RWPE2 (cell line): Measurements from ENCODE around the gene EXOSC1.
"Not testable (repeated sequence)": the region's sequence is repeated elsewhere in the genome, so short reads cannot be mapped to it uniquely, and the experiment has no call there.

ENCODE experiments used
- ATAC-seq: fragments of 200-7000 bp; cut with Tn5 transposase; 3 replicates; pipeline ENCODE4 v1.9.1; 2021; ENCODE audit warnings: low read depth
- DNase-seq: peaks from one replicate; pipeline ENCODE4 v3.0.0-alpha.2; 2020; ENCODE audit warnings: low spot score
- H3K27ac ChIP-seq: fragments of 450-650 bp; 2 replicates; pipeline ENCODE4 v1.5.1; 2017; ENCODE audit warnings: mild to moderate bottlenecking; ENCODE audit not compliant: poor library complexity, severe bottlenecking
- H3K27me3 ChIP-seq: fragments of 250-450 bp; sonication (Bioruptor Pico); 2 replicates; pipeline ENCODE4 v1.5.1; 2021; ENCODE audit warnings: mild to moderate bottlenecking, moderate library complexity; ENCODE audit not compliant: insufficient read depth, poor library complexity, severe bottlenecking
- H3K36me3 ChIP-seq: fragments of 250-450 bp; sonication (Bioruptor Pico); 2 replicates; pipeline ENCODE4 v1.5.1; 2020; ENCODE audit warnings: low read depth, mild to moderate bottlenecking, moderate library complexity
- H3K4me1 ChIP-seq: fragments of 250-450 bp; sonication (Bioruptor Pico); 2 replicates; pipeline ENCODE4 v1.5.1; 2021; ENCODE audit warnings: mild to moderate bottlenecking, moderate library complexity; ENCODE audit not compliant: insufficient read depth, poor library complexity, severe bottlenecking
- H3K4me3 ChIP-seq: fragments of 250-450 bp; sonication (Bioruptor Pico); 2 replicates; pipeline ENCODE4 v1.5.1; 2021; ENCODE audit warnings: mild to moderate bottlenecking, moderate library complexity; ENCODE audit not compliant: severe bottlenecking
- H3K9me3 ChIP-seq: fragments of 250-450 bp; sonication (Bioruptor Pico); 2 replicates; pipeline ENCODE4 v1.5.1; 2021; ENCODE audit warnings: mild to moderate bottlenecking, moderate library complexity; ENCODE audit not compliant: severe bottlenecking
- CTCF ChIP-seq: fragments of 450-650 bp; IDR thresholded peaks from one replicate; pipeline ENCODE4 v1.5.1; 2017; ENCODE audit warnings: mild to moderate bottlenecking, moderate library complexity; ENCODE audit not compliant: poor library complexity, severe bottlenecking

EXOSC1 gene

GRCh38 chr10:97412891-97413304 is 32.9 kb downstream of the EXOSC1 start:
- Histone ChIP-seq H3K9me3 (no peaks in the 10 kb centered on the region), H3K4me1 (peaks cover 32% of the 10 kb centered on the region), H3K27me3 (no peaks in the 10 kb centered on the region), H3K4me3 (no peak overlapping the region), H3K27ac (peak overlapping the region; percentile 85), H3K36me3 (no peaks in the 10 kb centered on the region)
- DNase-seq (peak; percentile 85), ATAC-seq (peak; percentile 97)
- TF ChIP-seq CTCF: no peak

GRCh38 chr10:97411406-97411805 is 34.4 kb downstream of the EXOSC1 start:
- ATAC-seq (no peak), DNase-seq (no peak)
- Histone ChIP-seq H3K36me3 (no peaks in the 10 kb centered on the region), H3K4me1 (peaks cover 39% of the 10 kb centered on the region), H3K27ac (peak overlapping the region; percentile 85), H3K9me3 (no peaks in the 10 kb centered on the region), H3K4me3 (no peak overlapping the region), H3K27me3 (no peaks in the 10 kb centered on the region)
- TF ChIP-seq CTCF: no peak

- no peak for ATAC-seq
- TF ChIP-seq CTCF: no peak
- no peak for DNase-seq
- Histone ChIP-seq H3K27me3 (no peaks in the 10 kb centered on the region), H3K27ac (peak overlapping the region; percentile 46), H3K36me3 (no peaks in the 10 kb centered on the region), H3K4me1 (peaks cover 39% of the 10 kb centered on the region), H3K4me3 (no peak overlapping the region), H3K9me3 (no peaks in the 10 kb centered on the region)
Measured at GRCh38 chr10:97408496-97408992, 37.3 kb downstream of the EXOSC1 start.

GRCh38 chr10:97407952-97408248 is 37.9 kb downstream of the EXOSC1 start:
- DNase-seq (no peak), ATAC-seq (no peak)
- Histone ChIP-seq H3K4me1 (peaks cover 34% of the 10 kb centered on the region), H3K27ac (peak overlapping the region; percentile 46), H3K36me3 (no peaks in the 10 kb centered on the region), H3K9me3 (no peaks in the 10 kb centered on the region), H3K4me3 (no peak overlapping the region), H3K27me3 (no peaks in the 10 kb centered on the region)
- no peak for TF ChIP-seq CTCF

- Histone ChIP-seq H3K36me3 (no peaks in the 10 kb centered on the region), H3K4me1 (peaks cover 29% of the 10 kb centered on the region), H3K9me3 (no peaks in the 10 kb centered on the region), H3K27me3 (no peaks in the 10 kb centered on the region), H3K4me3 (no peak overlapping the region), H3K27ac (peak overlapping the region; percentile 46)
- DNase-seq (no peak), ATAC-seq (peak; percentile 94)
- peak; percentile 95 for TF ChIP-seq CTCF
Measured at GRCh38 chr10:97407211-97407951, 38.4 kb downstream of the EXOSC1 start.

GRCh38 chr10:97406483-97406882 is 39.3 kb downstream of the EXOSC1 start:
- H3K4me1 ChIP-seq: peaks cover 25% of the 10 kb centered on the region
- not testable (repeated sequence) for H3K27me3 ChIP-seq, ATAC-seq, H3K9me3 ChIP-seq, H3K36me3 ChIP-seq, H3K4me3 ChIP-seq, DNase-seq
- H3K27ac ChIP-seq: peak overlapping the region; percentile 30
